ENCODE data around the gene PSTPIP1.

DNA sequence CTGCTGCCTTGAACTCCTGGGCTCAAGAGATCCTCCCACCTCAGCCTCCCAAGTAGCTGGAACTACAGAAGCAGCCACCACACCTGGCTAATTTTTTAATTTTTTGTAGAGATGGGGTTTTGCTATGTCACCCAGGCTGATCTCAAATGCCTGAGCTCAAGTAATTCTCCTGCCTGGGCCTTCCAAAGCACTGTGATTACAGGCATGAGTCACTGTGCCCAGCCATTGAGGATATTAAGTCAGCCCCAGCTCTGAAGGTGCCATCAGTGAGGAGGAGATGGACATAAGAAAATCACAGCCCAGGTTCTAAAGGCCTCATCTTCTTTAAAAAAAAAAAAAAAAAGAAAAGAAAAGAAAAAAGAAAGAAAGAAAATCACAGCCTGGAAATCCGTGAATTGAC is 26.6 kb upstream of the PSTPIP1 start:
- TF ChIP-seq, protein P1, sequence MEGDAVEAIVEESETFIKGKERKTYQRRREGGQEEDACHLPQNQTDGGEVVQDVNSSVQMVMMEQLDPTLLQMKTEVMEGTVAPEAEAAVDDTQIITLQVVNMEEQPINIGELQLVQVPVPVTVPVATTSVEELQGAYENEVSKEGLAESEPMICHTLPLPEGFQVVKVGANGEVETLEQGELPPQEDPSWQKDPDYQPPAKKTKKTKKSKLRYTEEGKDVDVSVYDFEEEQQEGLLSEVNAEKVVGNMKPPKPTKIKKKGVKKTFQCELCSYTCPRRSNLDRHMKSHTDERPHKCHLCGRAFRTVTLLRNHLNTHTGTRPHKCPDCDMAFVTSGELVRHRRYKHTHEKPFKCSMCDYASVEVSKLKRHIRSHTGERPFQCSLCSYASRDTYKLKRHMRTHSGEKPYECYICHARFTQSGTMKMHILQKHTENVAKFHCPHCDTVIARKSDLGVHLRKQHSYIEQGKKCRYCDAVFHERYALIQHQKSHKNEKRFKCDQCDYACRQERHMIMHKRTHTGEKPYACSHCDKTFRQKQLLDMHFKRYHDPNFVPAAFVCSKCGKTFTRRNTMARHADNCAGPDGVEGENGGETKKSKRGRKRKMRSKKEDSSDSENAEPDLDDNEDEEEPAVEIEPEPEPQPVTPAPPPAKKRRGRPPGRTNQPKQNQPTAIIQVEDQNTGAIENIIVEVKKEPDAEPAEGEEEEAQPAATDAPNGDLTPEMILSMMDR (IDR thresholded peaks at IDR 0.05), result no peak
- TF ChIP-seq POLR2A (IDR thresholded peaks at IDR 0.05), result no peak
